ENCODE measurements around the gene TFF1. TPM values are rescaled to one million over a fixed set of nuclear protein-coding genes. Genes with fewer than 3 reads are reported as not detected.
"Not testable (repeated sequence)": the region's sequence is repeated elsewhere in the genome, so short reads cannot be mapped to it uniquely, and the experiment has no call there.

TFF1 gene
- total RNA-seq, 1 donor from 2014 or later, result 136 TPM

GRCh38 chr21:42413093-42413492, 46.8 kb upstream of the TFF1 start:
- DNase-seq (ENCODE audit: extremely low spot score, unreplicated experiment), result no peak
- Mint-ChIP-seq H3K9me3 (no peaks in the 10 kb centered on the region), H3K4me1 (ENCODE audit: unreplicated experiment) (no peaks in the 10 kb centered on the region), H3K4me3 (no peak overlapping the region), H3K27ac (no peak overlapping the region), H3K36me3 (no peaks in the 10 kb centered on the region), H3K27me3 (peaks cover 3% of the 10 kb centered on the region)
- TF ChIP-seq CTCF (conservative IDR thresholded peaks at IDR 0.05), result no peak

GRCh38 chr21:42412636-42412933, 46.2 kb upstream of the TFF1 start:
- Mint-ChIP-seq H3K36me3 (no peaks in the 10 kb centered on the region), H3K4me3 (no peak overlapping the region), H3K27me3 (peaks cover 3% of the 10 kb centered on the region), H3K9me3 (no peaks in the 10 kb centered on the region), H3K4me1 (ENCODE audit: unreplicated experiment) (no peaks in the 10 kb centered on the region), H3K27ac (no peak overlapping the region)
- no peak for TF ChIP-seq CTCF (conservative IDR thresholded peaks at IDR 0.05)
- no peak for DNase-seq (ENCODE audit: extremely low spot score, unreplicated experiment)

GRCh38 chr21:42411891-42412635, 45.7 kb upstream of the TFF1 start:
- no peaks in the 10 kb centered on the region for H3K9me3 Mint-ChIP-seq
- H3K36me3 Mint-ChIP-seq, result no peaks in the 10 kb centered on the region
- DNase-seq (ENCODE audit: extremely low spot score, unreplicated experiment), result no peak
- no peaks in the 10 kb centered on the region for H3K4me1 Mint-ChIP-seq (ENCODE audit: unreplicated experiment)
- no peak for TF ChIP-seq CTCF (conservative IDR thresholded peaks at IDR 0.05)
- no peak overlapping the region for H3K27ac Mint-ChIP-seq
- peaks cover 3% of the 10 kb centered on the region for H3K27me3 Mint-ChIP-seq
- no peak overlapping the region for H3K4me3 Mint-ChIP-seq

GRCh38 chr21:42411197-42411869, 45.0 kb upstream of the TFF1 start:
- Mint-ChIP-seq H3K27ac (no peak overlapping the region), H3K4me1 (ENCODE audit: unreplicated experiment) (no peaks in the 10 kb centered on the region), H3K27me3 (peaks cover 6% of the 10 kb centered on the region), H3K9me3 (no peaks in the 10 kb centered on the region), H3K4me3 (no peak overlapping the region), H3K36me3 (no peaks in the 10 kb centered on the region)
- TF ChIP-seq CTCF (conservative IDR thresholded peaks at IDR 0.05), result no peak
- DNase-seq (ENCODE audit: extremely low spot score, unreplicated experiment), result no peak

GRCh38 chr21:42409366-42409765, 43.0 kb upstream of the TFF1 start:
- Mint-ChIP-seq H3K4me1 (ENCODE audit: unreplicated experiment) (no peaks in the 10 kb centered on the region), H3K36me3 (no peaks in the 10 kb centered on the region), H3K27ac (no peak overlapping the region), H3K9me3 (no peaks in the 10 kb centered on the region), H3K27me3 (peaks cover 6% of the 10 kb centered on the region), H3K4me3 (no peak overlapping the region)
- TF ChIP-seq CTCF (conservative IDR thresholded peaks at IDR 0.05), result no peak
- no peak for DNase-seq (ENCODE audit: extremely low spot score, unreplicated experiment)

- not testable (repeated sequence) for H3K4me3 Mint-ChIP-seq; H3K27ac Mint-ChIP-seq; DNase-seq (ENCODE audit: extremely low spot score, unreplicated experiment); H3K27me3 Mint-ChIP-seq; H3K36me3 Mint-ChIP-seq; H3K9me3 Mint-ChIP-seq; H3K4me1 Mint-ChIP-seq (ENCODE audit: unreplicated experiment)
These were observed 42.4 kb upstream of the TFF1 start for GRCh38 chr21:42408718-42409117.
